Measurements from ENCODE around the gene KDM5A. TPM values are rescaled to one million over a fixed set of nuclear protein-coding genes. Genes with fewer than 3 reads are reported as not detected.

The KDM5A gene
- total RNA-seq, 2 donors from 2014 or later = 24.4 to 67.6 TPM

DNA sequence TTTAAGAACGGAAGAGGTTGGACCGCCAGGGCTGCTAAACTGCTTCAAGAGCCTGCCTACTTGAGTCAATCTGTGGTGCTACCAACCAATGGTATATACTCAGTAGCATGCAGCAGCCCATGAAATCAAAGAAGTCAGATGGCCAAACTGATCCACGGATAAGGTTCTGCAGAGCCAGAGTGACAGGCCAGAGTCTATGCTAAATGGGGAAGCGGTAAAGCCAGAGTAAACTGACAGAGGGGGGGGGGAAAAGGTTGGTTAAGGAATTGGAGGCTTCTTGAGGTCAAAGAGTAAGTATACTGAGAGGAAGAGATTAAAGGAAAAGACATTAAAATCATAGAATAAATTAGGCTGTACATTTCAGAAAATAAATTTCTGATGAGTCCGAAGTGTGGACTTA is 111.1 kb downstream of the KDM5A start:
- 92 to 95% methylated on average over 5 of the region's 5 CpGs for WGBS, 2 donors
- no peaks in the 10 kb centered on the region for H3K27me3 ChIP-seq
- peaks cover 0 to 3% of the 10 kb centered on the region in 2 donors for H3K36me3 ChIP-seq (replicated peaks in 1 of 2; ENCODE audit: insufficient read depth in 1 of 2, low read depth in 2 of 2)
- H3K4me3 ChIP-seq = no peak overlapping the region
- intact Hi-C loops (cut with DNase I) = no loop called here
- ATAC-seq (no peak), DNase-seq (no peak)
- no peak overlapping the region for H3K27ac ChIP-seq
- no peaks in the 10 kb centered on the region for H3K9me3 ChIP-seq
- no peak for TF ChIP-seq CTCF (IDR thresholded peaks at IDR 0.05)
- TF ChIP-seq POLR2A (IDR thresholded peaks at IDR 0.05) = no peak
- no peaks in the 10 kb centered on the region for H3K4me1 ChIP-seq

DNA sequence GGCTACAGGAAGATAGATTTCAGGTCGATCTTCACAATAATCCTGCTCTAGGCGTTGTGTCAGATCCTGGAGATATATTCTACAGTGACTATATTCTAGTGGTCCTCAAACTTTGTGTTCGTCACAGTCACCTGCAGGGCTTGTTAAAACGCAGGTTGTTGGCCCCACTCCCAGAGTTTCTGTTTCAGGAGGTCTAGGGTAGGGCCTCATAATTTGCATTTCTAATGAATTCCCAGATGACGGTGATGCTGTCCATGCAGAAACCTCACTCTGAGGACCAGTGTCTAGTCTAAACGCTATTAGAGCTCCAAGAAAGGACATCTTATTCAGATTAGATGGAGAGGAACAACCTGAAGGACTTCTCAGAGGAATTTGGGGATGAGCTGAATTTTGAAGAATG is 113.3 kb downstream of the KDM5A start:
- no peaks in the 10 kb centered on the region for H3K4me1 ChIP-seq
- 87 to 91% methylated on average over 6 of the region's 6 CpGs for WGBS, 2 donors
- H3K4me3 ChIP-seq = no peak overlapping the region
- H3K36me3 ChIP-seq (replicated peaks in 1 of 2; ENCODE audit: insufficient read depth in 1 of 2, low read depth in 2 of 2) = peaks cover 0 to 2% of the 10 kb centered on the region in 2 donors
- no peaks in the 10 kb centered on the region for H3K9me3 ChIP-seq
- intact Hi-C loops (cut with DNase I) = no loop called here
- no peaks in the 10 kb centered on the region for H3K27me3 ChIP-seq
- TF ChIP-seq POLR2A (IDR thresholded peaks at IDR 0.05) = no peak
- no peak for TF ChIP-seq CTCF (IDR thresholded peaks at IDR 0.05)
- DNase-seq = no peak
- H3K27ac ChIP-seq = no peak overlapping the region
- ATAC-seq = no peak

- no peaks in the 10 kb centered on the region for H3K4me1 ChIP-seq
- H3K4me3 ChIP-seq = no peak overlapping the region
- TF ChIP-seq CTCF (IDR thresholded peaks at IDR 0.05) = no peak
- TF ChIP-seq POLR2A (IDR thresholded peaks at IDR 0.05) = no peak
- ATAC-seq = no peak
- WGBS, 2 donors = 48 to 58% methylated on average over 3 of the region's 3 CpGs
- H3K36me3 ChIP-seq (replicated peaks in 1 of 2; ENCODE audit: insufficient read depth in 1 of 2, low read depth in 2 of 2) = no peaks in the 10 kb centered on the region
- no peak overlapping the region for H3K27ac ChIP-seq
- intact Hi-C loops (cut with DNase I) = no loop called here
- H3K9me3 ChIP-seq = no peaks in the 10 kb centered on the region
- no peaks in the 10 kb centered on the region for H3K27me3 ChIP-seq
- no peak for DNase-seq
Measured at GRCh38 chr12:273382-273781, 115.7 kb downstream of the KDM5A start.

- WGBS, 2 donors = 89% methylated on average over 6 of the region's 6 CpGs
- no peaks in the 10 kb centered on the region for H3K36me3 ChIP-seq (replicated peaks in 1 of 2; ENCODE audit: insufficient read depth in 1 of 2, low read depth in 2 of 2)
- H3K27me3 ChIP-seq = no peaks in the 10 kb centered on the region
- no peak overlapping the region for H3K27ac ChIP-seq
- DNase-seq = no peak
- H3K4me3 ChIP-seq = no peak overlapping the region
- H3K9me3 ChIP-seq = no peaks in the 10 kb centered on the region
- no peaks in the 10 kb centered on the region for H3K4me1 ChIP-seq
- intact Hi-C loops (cut with DNase I) = no loop called here
- TF ChIP-seq POLR2A (IDR thresholded peaks at IDR 0.05) (no peak), CTCF (IDR thresholded peaks at IDR 0.05) (no peak)
- ATAC-seq = no peak
Measured at GRCh38 chr12:272942-273341, 116.2 kb downstream of the KDM5A start.

DNA sequence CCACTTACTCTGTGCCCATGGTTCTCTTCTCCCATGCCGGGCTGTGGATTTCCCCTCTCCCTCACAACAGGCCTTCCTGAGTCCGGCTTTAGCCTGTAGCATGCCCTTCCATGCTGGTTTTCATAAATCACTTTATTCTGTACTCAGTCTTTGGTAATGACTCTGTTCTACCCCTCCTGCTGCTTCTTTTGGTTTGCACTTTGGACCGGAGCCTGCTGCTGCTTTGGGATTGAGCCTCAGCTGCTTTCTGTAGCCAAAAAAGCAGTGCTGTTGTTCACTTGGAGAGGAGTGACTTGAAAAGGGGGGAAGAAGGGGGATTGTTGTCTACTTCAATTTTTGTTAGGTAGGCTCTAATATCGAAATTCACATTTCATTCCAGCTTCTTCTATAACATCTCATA is 118.0 kb downstream of the KDM5A start:
- Histone ChIP-seq H3K36me3 (replicated peaks in 1 of 2; ENCODE audit: insufficient read depth in 1 of 2, low read depth in 2 of 2) (no peaks in the 10 kb centered on the region), H3K9me3 (no peaks in the 10 kb centered on the region), H3K4me3 (no peak overlapping the region), H3K4me1 (no peaks in the 10 kb centered on the region), H3K27ac (no peak overlapping the region), H3K27me3 (no peaks in the 10 kb centered on the region)
- ATAC-seq = no peak
- DNase-seq = no peak
- TF ChIP-seq POLR2A (IDR thresholded peaks at IDR 0.05) (no peak), CTCF (IDR thresholded peaks at IDR 0.05) (no peak)
- 63 to 82% methylated on average over 4 of the region's 4 CpGs for WGBS, 2 donors
- intact Hi-C loops (cut with DNase I) = no loop called here
